NCI-H446 treated with DMSO at 0.1 percent for 48 hours (cell line): ENCODE results near the gene CLTB.

Source experiments
- DNase-seq: peaks from one replicate; lab custom pipeline; 2025; lab: John Stamatoyannopoulos, UW

CLTB gene

GRCh38 chr5:176381979-176382378, 34.4 kb downstream of the CLTB start:
- DNase-seq: no peak

GRCh38 chr5:176381423-176381822, 34.9 kb downstream of the CLTB start:
- DNase-seq: peak; percentile 44

- DNase-seq: no peak
Measured at GRCh38 chr5:176379881-176380280, 36.5 kb downstream of the CLTB start.

GRCh38 chr5:176373100-176373818, 43.1 kb downstream of the CLTB start:
- DNase-seq: no peak

- no peak for DNase-seq
Measured at GRCh38 chr5:176371621-176372539, 44.5 kb downstream of the CLTB start.

- no peak for DNase-seq
Measured at GRCh38 chr5:176369934-176370711, 46.2 kb downstream of the CLTB start.

- DNase-seq: no peak
Measured at GRCh38 chr5:176368726-176369125, 47.6 kb downstream of the CLTB start.

GRCh38 chr5:176366232-176366894, 50.0 kb downstream of the CLTB start:
- no peak for DNase-seq

- no peak for DNase-seq
Measured at GRCh38 chr5:176365351-176366231, 50.7 kb downstream of the CLTB start, which contains the start of gene ARL10. Gene ARL10 (plus strand): TSS chr5:176365487. CDS start chr5:176365564, 77 bp downstream.

GRCh38 chr5:176364765-176365350, 51.5 kb downstream of the CLTB start:
- no peak for DNase-seq

GRCh38 chr5:176362233-176362490, 54.2 kb downstream of the CLTB start:
- no peak for DNase-seq

GRCh38 chr5:176361437-176362232, 54.7 kb downstream of the CLTB start, which contains the start of gene KIAA1191:
Gene KIAA1191 (minus strand): TSS chr5:176361764. CDS start chr5:176359508, 2,256 bp downstream.
- DNase-seq: peak; percentile 74

GRCh38 chr5:176360894-176361436, 55.4 kb downstream of the CLTB start:
- DNase-seq: no peak

- no peak for DNase-seq
Measured at GRCh38 chr5:176359658-176360057, 56.7 kb downstream of the CLTB start.

- DNase-seq: no peak
Measured at GRCh38 chr5:176356179-176356566, 60.2 kb downstream of the CLTB start.

GRCh38 chr5:176355400-176356178, 60.8 kb downstream of the CLTB start:
- DNase-seq: no peak

GRCh38 chr5:176353533-176353932, 62.8 kb downstream of the CLTB start:
- no peak for DNase-seq

GRCh38 chr5:176352116-176352878, 64.0 kb downstream of the CLTB start:
- DNase-seq: no peak
